ENCODE data around the gene MRPL40.

The MRPL40 gene

GRCh38 chr22:19412478-19412877 lies 19.9 kb upstream of the MRPL40 start:
- TF ChIP-seq, protein P1, sequence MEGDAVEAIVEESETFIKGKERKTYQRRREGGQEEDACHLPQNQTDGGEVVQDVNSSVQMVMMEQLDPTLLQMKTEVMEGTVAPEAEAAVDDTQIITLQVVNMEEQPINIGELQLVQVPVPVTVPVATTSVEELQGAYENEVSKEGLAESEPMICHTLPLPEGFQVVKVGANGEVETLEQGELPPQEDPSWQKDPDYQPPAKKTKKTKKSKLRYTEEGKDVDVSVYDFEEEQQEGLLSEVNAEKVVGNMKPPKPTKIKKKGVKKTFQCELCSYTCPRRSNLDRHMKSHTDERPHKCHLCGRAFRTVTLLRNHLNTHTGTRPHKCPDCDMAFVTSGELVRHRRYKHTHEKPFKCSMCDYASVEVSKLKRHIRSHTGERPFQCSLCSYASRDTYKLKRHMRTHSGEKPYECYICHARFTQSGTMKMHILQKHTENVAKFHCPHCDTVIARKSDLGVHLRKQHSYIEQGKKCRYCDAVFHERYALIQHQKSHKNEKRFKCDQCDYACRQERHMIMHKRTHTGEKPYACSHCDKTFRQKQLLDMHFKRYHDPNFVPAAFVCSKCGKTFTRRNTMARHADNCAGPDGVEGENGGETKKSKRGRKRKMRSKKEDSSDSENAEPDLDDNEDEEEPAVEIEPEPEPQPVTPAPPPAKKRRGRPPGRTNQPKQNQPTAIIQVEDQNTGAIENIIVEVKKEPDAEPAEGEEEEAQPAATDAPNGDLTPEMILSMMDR (IDR thresholded peaks at IDR 0.05; ENCODE audit: control insufficient read depth, insufficient read depth, low read depth, low read length, missing control alignments), result no peak
- no peak for DNase-seq (ENCODE audit: low read depth)
- H3K4me3 ChIP-seq (ENCODE audit: control insufficient read depth, low read depth, low read length), result no peak overlapping the region

- DNase-seq (ENCODE audit: low read depth), result no peak
- TF ChIP-seq, protein P1 (IDR thresholded peaks at IDR 0.05; ENCODE audit: control insufficient read depth, insufficient read depth, low read depth, low read length, missing control alignments), result no peak
- no peak overlapping the region for H3K4me3 ChIP-seq (ENCODE audit: control insufficient read depth, low read depth, low read length)
Measured at GRCh38 chr22:19412923-19413322, 19.4 kb upstream of the MRPL40 start.

- DNase-seq (ENCODE audit: low read depth), result no peak
- TF ChIP-seq, protein P1 (IDR thresholded peaks at IDR 0.05; ENCODE audit: control insufficient read depth, insufficient read depth, low read depth, low read length, missing control alignments), result no peak
- no peak overlapping the region for H3K4me3 ChIP-seq (ENCODE audit: control insufficient read depth, low read depth, low read length)
Measured at GRCh38 chr22:19419086-19419463, 13.3 kb upstream of the MRPL40 start.

DNA sequence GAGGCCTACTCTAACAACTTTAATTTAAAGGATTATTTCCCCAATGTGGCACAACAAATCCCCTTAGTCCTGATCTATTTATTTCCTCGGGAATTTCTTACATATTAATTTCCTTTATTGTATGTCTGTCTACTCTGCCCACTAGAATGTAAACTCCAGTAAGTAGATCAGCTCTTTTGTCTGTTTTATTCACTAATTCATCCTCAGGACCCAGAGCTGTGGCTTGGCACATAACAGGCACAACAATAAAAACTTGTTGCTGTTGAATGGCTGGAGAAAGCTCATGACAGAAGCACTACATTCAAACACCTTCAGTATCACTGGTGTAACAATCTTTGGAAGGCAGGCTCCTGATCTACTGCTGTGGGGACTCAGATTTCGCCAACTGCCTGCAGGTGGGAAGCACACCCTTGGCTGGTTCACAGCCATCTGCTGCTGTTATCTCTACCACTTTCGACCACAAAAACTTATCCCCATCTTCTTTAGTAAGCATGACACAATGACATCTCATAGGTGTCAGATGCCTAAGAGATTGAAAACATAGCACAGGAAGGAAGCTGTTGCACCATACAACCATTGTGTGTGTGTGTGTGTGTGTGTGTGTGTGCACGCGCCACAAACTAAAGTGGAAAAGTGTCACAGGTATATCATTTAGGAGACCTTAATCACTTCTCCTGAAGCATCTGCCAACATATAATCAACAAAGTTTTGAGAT lies 12.7 kb upstream of the MRPL40 start:
- no peak overlapping the region for H3K4me3 ChIP-seq (ENCODE audit: control insufficient read depth, low read depth, low read length)
- DNase-seq (ENCODE audit: low read depth), result no peak
- TF ChIP-seq, protein P1 (IDR thresholded peaks at IDR 0.05; ENCODE audit: control insufficient read depth, insufficient read depth, low read depth, low read length, missing control alignments), result no peak

DNA sequence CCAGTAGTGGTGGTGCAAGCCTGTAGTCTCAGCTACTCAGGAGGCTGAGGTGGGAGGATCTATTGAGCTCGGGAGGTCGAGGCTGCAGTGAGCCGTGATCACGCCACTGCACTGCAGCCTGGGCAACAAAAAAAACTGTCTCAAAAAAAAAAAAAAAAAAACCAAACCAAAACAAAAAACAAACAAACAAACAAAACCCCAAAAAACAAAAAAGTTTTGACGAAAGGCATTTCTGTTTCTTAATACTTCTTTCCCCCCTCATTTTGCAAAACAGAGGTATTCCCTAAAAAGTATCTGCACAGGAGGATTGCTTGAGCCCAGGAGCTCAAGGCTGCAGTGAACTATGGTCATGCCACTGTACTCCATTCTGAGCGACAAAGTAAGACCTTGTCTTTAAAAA lies 12.0 kb upstream of the MRPL40 start:
- TF ChIP-seq, protein P1 (IDR thresholded peaks at IDR 0.05; ENCODE audit: control insufficient read depth, insufficient read depth, low read depth, low read length, missing control alignments), result no peak
- no peak overlapping the region for H3K4me3 ChIP-seq (ENCODE audit: control insufficient read depth, low read depth, low read length)
- DNase-seq (ENCODE audit: low read depth), result no peak

DNA sequence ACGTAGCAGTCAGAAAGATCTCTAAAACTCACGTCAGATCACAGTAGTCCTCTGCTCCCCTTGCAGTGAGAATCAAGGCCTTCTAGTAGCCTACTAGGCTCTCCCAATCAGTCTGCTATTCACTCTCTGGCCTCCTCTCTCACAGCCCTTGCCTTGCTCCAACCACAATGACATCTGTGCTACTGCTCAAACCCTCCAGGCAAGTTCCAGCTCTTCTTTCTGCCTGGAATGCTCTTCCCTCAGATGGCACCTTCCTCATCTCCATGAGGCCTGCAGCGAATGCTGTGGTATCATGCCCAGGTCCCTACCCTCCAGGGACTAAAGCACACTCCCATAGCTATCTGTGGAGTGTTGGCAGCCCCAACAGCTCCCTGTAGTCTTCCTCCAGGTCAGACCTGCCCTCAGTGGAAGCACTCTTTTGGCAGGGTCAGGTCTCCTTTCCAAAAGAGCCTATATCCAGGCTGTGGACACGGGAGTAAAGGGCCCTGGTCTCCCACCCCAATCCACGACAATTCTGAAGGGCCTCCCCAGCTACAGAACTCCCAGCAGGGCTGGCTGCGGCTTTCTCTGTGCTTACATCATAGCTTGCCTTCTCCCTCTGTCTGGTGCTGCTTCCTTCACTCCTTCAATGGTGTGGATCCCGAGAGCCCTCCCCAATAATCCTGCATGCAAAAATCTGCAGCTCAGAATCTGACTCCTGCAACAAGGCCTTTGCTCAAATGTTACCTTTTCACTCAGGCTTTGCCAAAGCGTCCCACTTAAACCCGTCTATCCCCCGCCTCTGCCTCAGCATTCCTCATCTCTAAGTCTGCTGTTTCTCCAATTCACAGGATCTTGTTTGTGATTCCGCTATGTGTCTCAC lies 9.7 kb upstream of the MRPL40 start:
- H3K4me3 ChIP-seq (ENCODE audit: control insufficient read depth, low read depth, low read length), result no peak overlapping the region
- DNase-seq (ENCODE audit: low read depth), result no peak
- TF ChIP-seq, protein P1 (IDR thresholded peaks at IDR 0.05; ENCODE audit: control insufficient read depth, insufficient read depth, low read depth, low read length, missing control alignments), result no peak

All from AG09309 (cell line).